GM10847 (cell line): ENCODE data around the gene EPS15.

Experiments used
- POLR2A ChIP-seq: IDR thresholded peaks from 2 replicates; pipeline ENCODE4 v1.6.1; 2011; ENCODE audit not compliant: insufficient read length; ENCODE audit errors: extremely low read depth

EPS15 gene

GRCh38 chr1:51497340-51497739 lies 21.7 kb downstream of the EPS15 start:
- TF ChIP-seq POLR2A: no peak

- TF ChIP-seq POLR2A: no peak
Observed at GRCh38 chr1:51494138-51494830, 24.8 kb downstream of the EPS15 start.

DNA sequence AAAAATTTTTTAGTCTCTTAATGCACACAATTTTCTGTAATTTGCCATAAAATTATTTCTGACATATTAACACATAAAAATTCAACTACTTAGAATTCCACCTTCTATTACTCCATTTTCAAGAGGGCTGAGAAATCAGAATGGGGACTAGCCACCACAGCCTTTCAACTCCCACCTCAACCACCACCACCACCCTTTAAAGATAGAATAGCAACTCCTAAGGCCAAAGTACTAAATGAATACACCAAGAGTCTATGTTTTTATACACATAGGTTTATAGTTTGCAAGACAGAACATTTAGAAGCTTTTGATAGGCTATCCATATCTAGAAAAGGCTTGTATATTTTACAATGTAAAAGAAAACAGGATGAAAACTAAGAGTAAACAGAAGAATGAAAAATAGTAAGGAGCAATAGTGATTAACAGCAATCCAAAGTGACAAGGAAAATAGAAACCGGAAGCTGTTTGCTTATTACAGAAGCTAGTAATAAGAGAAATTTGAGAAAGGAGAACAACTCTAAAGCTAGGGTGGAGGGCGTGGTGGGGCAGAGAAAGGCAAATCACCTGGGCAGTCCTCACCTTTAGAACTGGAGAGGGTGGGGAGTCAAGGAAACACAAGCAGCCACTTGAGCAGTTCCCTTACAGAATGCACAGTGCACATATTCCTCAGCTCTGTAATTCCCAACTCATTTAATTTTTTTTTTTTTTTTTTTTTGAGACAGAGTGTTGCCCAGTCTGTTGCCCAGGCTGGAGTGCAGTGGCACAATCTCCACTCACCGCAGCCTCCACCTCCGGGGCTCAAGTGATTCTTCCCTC lies 27.7 kb downstream of the EPS15 start:
- no peak for TF ChIP-seq POLR2A

DNA sequence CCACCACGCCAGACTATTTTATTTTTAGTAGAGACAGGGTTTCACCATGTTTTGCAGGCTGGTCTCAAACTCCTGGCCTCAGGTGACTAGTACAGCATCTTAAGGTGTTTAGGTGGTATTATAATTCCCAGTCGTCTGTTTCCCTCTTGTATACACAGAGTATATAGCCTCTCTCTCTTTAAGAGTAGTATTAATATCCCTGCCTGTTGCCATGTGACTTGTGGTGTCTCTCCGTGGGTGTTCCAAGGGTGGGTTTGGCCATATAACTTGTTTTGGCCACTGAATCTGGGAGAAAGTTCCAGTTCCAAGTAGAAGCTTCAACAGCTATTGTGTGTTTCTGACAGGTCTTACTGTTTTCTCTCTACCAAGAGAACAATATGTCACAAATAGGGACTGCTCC lies 29.6 kb downstream of the EPS15 start:
- TF ChIP-seq POLR2A: no peak

- TF ChIP-seq POLR2A: no peak
Observed at GRCh38 chr1:51488372-51489050, 30.6 kb downstream of the EPS15 start.

- TF ChIP-seq POLR2A: no peak
Observed at GRCh38 chr1:51487628-51488027, 31.4 kb downstream of the EPS15 start.

- TF ChIP-seq POLR2A: no peak
Observed at GRCh38 chr1:51484591-51484990, 34.5 kb downstream of the EPS15 start.

DNA sequence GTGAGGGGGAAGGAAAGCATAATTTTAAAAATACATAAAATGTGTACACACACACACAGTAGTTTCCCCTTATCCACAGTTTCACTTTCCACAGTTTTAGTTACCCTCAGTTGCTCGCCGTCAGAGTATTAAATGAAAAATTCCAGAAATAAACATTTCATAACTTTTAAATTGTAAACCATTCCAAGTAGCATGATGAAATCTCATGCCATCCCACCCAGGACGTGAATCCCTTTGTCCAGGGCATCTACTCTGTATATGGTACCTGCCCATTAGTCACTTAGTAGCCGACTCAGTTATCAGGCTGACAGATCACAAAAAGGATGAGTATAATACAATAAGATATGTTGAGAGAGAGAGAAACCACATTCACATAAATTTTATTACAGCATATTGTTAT lies 36.2 kb downstream of the EPS15 start:
- no peak for TF ChIP-seq POLR2A

- no peak for TF ChIP-seq POLR2A
Observed at GRCh38 chr1:51473331-51474115, 45.5 kb downstream of the EPS15 start.

- TF ChIP-seq POLR2A: no peak
Observed at GRCh38 chr1:51472359-51472758, 46.7 kb downstream of the EPS15 start.

DNA sequence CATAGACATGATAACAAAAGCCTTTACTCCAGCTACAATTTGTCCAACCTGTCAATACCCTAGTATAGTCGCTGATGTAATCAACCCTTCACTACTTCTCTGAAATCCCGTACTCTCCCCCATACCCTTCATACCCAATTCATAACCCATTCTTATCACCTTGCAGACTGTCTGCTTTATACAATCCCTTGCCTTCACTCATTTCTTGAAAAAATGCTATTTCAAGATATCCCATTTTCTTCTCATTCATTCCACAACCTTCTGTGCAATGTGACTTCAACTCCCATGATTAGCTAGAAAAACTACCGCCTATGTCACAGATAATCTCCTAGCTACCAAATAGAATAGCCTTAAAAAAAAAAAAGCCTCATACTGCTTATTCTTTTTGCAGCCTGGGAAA lies 49.5 kb downstream of the EPS15 start:
- no peak for TF ChIP-seq POLR2A

DNA sequence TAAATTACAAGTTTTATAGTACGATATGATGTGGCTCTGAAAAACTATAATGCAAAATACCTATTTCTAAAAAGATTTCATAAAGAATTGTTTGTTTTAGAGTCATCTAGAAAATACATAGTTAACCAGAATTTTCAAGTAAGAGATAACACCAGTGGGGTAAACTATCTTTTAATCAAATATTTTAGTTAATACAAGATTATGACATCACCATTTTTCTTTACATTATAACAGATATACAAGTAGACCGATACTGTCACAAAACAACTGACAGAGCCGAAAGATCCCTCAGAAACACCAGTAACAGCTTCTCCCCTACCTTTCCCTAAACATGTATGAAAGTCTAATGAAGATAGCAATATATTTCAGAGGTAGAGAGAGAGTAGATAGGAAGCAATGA lies 54.2 kb downstream of the EPS15 start:
- TF ChIP-seq POLR2A: no peak

DNA sequence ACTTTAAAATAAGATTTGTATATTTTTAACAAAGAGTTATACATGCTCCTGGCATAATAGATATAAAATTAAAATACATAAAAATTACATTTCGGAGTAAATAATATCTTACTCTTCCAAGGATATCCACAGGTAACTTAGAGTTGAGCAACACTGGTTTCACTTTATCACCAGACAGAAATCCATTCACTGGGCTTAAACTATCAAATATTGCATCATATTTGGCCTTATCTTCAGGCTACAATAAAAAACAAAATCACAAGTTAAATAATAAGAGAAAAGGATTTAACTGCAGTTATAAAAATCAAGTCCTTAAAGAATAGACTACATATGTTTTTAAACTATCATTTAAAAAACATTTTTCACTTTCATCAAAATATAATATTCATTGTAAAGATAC lies 55.5 kb downstream of the EPS15 start:
- TF ChIP-seq POLR2A: no peak

DNA sequence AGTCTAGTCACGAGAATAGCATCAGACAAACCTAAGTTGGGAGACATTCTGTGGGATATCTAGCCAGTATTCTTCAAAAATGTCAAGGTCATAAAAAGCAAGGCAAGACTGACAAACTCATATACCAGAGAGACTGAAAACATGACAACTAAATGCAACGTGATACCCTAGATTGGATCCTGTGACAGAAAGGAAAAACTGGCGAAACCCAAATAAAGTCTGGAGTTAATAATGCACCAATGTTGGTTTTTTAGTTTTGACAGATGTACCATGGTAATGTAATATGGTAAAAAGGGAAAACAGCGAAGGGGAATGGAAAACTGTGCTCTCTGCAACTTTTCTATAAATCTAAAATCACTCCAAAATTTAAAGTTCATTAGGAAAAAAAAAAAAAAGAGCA lies 64.5 kb downstream of the EPS15 start:
- no peak for TF ChIP-seq POLR2A

DNA sequence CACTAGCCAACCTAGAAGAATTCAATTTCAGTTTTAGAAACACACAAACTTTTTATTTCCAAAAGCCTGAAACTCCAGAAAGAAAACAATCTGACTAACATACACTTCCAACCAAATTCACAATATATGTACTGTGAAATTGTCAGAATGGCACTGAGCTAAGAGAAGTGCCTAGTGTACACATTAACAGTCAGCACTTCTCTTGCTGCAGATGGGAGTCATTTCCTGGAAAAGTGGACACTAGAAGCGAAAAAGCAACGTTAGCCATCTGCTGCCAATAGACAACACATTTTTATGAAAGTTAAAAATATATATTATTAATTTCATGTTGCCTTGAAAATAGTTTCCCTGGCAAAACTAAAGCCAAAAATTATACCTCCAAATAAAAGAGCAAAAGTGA lies 66.1 kb downstream of the EPS15 start:
- no peak for TF ChIP-seq POLR2A
